Measurements from ENCODE around the gene PPTC7.

- TF ChIP-seq POLR2A (IDR thresholded peaks at IDR 0.05; ENCODE audit: low read length) (no peak), GATA1 (IDR thresholded peaks at IDR 0.05; ENCODE audit: low read depth, low read length) (no peak)
Measured at GRCh38 chr12:110543252-110543959, 39.7 kb downstream of the PPTC7 start.
